Measurements from ENCODE around the gene MSL1.

GRCh38 chr17:40073454-40074174 lies 48.2 kb upstream of the MSL1 start:
- TF ChIP-seq CTCF (IDR thresholded peaks at IDR 0.05) (no peak), POLR2A (IDR thresholded peaks at IDR 0.05) (no peak)
